ENCODE results near the gene ATP2C1.

Gene ATP2C1

DNA sequence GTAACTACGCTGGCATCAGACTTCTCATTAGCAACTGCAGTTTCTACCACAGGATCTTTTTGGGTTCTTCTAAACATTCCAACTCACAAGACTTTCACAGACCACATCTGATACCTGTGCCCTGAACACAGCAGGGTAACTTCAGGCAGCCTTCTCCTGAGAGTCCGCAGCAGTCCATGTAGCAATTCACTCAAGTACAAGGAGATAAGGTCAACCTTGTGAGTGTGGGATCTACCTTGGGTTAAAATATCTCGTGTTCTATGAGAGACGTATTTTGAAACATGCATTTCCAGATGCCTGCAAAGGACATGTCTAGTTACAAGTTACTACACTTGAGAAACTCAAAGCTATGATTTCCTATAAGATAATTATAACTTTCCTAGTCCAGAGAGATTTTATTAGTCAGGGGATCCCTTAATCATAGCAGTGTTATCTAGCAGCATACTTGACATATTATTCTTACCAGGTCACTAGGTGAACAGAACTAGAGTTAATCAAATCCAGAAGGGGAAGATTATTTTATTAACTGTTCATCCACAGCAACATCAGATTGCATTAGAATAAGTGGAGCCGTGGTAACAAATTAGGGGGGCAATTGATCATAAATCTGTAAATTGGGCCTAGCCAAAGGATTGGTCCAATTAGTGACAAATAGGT lies 66.4 kb downstream of the ATP2C1 start:
- TF ChIP-seq, protein P1, sequence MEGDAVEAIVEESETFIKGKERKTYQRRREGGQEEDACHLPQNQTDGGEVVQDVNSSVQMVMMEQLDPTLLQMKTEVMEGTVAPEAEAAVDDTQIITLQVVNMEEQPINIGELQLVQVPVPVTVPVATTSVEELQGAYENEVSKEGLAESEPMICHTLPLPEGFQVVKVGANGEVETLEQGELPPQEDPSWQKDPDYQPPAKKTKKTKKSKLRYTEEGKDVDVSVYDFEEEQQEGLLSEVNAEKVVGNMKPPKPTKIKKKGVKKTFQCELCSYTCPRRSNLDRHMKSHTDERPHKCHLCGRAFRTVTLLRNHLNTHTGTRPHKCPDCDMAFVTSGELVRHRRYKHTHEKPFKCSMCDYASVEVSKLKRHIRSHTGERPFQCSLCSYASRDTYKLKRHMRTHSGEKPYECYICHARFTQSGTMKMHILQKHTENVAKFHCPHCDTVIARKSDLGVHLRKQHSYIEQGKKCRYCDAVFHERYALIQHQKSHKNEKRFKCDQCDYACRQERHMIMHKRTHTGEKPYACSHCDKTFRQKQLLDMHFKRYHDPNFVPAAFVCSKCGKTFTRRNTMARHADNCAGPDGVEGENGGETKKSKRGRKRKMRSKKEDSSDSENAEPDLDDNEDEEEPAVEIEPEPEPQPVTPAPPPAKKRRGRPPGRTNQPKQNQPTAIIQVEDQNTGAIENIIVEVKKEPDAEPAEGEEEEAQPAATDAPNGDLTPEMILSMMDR (IDR thresholded peaks at IDR 0.05) = no peak

DNA sequence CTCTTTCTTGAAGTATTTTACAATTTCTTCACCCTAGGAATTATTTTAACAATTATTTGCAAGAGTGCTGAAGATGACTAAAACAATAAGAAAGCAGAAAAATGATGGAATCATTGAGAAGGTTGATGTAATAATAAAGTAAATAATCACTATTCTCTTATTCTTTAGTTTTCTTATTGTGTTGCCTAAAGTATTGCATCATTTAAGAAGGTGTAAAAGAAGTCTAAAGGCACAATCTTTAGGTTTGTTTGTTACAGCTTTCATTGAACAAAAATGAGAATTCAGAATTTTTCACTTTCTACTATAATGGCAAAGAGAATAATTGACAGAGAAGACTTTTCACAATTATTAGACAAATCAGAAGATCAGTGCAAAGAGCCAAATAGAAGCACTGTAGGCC lies 67.6 kb downstream of the ATP2C1 start:
- TF ChIP-seq, protein P1 (IDR thresholded peaks at IDR 0.05) = no peak

DNA sequence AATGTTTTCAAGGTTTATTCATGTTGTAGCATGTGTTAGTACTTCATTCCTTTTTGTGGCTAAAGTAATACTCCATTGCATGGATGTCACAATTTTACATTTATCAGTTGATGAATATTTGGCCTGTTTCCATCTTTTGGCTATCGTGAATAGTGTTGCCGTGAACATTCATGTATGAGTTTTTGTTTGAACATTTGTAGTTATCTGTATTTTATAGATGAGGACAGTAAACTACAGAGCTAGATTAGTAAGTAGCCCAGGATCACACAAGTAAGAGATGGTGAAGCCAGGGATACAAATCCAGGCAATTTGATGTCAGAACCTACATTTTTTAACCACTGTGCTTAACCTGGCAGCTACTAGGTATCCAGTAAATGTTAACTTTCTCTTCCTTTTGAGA lies 69.6 kb downstream of the ATP2C1 start:
- TF ChIP-seq, protein P1 (IDR thresholded peaks at IDR 0.05) = no peak

DNA sequence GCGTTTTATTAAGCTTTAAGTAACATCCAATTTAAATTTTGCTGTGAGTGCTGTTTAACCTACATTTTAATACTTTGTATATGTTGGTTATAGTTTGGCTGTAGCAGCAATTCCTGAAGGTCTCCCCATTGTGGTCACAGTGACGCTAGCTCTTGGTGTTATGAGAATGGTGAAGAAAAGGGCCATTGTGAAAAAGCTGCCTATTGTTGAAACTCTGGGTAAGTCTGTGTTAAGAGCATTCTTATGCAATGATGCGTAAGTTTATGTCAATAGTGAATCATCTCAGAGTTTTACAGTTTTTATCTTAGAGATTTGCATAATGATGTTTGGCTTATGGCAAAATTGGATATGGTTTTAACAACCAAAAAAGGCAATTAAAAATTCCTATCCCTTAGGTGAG lies 70.0 kb downstream of the ATP2C1 start:
- TF ChIP-seq, protein P1 (IDR thresholded peaks at IDR 0.05) = no peak

DNA sequence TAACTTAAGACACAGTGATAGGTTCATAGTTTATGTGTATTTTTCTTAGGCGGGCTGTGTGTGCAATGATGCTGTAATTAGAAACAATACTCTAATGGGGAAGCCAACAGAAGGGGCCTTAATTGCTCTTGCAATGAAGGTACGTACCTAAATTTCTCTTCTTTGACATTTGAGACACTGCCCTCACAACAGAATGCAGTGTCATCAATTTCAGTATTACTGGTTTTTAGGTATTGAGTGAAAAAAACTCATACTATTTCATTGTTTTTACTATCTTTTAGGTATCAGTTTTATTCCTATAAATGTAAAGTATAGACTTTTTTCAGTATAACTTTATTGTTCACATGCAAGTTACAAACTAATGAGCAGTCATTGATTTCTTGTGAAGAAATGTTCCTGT lies 73.4 kb downstream of the ATP2C1 start:
- TF ChIP-seq, protein P1 (IDR thresholded peaks at IDR 0.05) = no peak

DNA sequence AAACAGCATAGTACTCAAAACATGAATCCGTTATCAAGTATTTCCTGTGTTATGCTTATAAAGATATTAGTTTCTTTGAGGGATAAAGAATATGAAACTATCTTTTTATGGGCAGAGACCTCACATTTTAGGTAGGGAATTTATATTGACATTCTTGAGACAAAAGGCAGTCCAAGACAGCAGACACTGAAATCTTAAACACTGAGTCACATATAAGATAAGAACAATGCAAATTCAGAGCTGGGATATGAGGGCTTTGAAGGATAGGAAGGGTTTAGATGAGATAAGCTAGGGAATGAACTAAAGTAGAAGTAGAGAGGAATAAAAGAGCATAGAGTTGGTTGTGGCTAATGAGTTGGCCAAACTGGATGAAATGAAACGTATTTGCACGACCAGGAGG lies 74.3 kb downstream of the ATP2C1 start:
- TF ChIP-seq, protein P1 (IDR thresholded peaks at IDR 0.05) = no peak

DNA sequence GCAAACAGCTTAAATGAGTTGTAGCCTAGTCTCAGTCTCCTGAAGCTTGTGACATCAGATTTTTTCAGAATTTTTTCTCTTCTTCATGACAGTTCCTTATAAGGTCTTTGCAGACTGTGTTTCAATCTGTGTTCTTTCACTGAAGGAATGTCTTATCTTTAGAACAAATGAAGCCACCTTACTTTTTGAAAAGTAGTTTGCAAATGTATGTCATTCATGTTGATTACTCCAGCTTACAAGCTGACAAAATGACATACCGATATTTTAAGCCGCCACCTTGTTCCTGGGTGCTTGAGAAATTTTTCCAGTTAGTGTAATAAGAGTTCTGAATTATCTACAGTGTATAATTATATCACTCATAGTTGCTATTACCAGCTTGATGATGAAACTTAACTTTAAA lies 75.7 kb downstream of the ATP2C1 start:
- TF ChIP-seq, protein P1 (IDR thresholded peaks at IDR 0.05) = no peak

DNA sequence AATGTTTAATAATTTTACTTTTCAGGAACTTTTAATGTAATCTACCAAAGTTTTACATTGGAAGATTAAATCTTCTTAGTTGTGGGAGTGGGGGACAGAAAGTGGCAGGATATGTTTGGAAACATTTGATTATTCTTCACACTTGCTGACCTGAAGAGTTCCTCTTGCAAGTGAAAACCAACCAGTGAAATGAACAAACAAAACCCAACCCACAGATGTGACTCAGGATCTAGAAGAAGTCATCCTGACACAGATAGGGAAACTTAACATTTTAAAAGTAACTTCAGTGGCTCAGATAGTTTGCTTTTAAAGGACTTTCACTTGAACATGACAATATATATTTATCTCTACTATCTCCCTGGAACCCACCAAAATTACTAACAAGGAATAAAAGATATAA lies 77.3 kb downstream of the ATP2C1 start:
- TF ChIP-seq, protein P1 (IDR thresholded peaks at IDR 0.05) = no peak

All from LNCAP (cell line).